HepG2 (cell line): ENCODE measurements around the gene OGT. TPM values are rescaled to one million over a fixed set of nuclear protein-coding genes. Genes with fewer than 3 reads are reported as not detected.

Source experiments
- ARNT2 ChIP-seq: sonication (generic); formaldehyde crosslinking; IDR thresholded peaks from 2 replicates; pipeline ENCODE4 v1.8.0; 2022; ENCODE audit warnings: mild to moderate bottlenecking, low read depth, missing genetic modification reagents, moderate library complexity
- ATRX ChIP-seq: sonication (generic); formaldehyde crosslinking; IDR thresholded peaks from 2 replicates; pipeline ENCODE4 v1.4.0; 2020; ENCODE audit warnings: missing genetic modification reagents, borderline replicate concordance
- CBX1 ChIP-seq: IDR thresholded peaks from one replicate; pipeline ENCODE4 v1.6.1; 2016; ENCODE audit warnings: antibody characterized with exemption, low read depth
- DRAP1 ChIP-seq: IDR thresholded peaks from 2 replicates; pipeline ENCODE4 v1.6.1; 2016; ENCODE audit warnings: missing genetic modification reagents, missing compliant biosample characterization
- HDAC1 ChIP-seq: sonication (generic); formaldehyde crosslinking; IDR thresholded peaks from 2 replicates; pipeline ENCODE4 v1.5.1; 2020; ENCODE audit warnings: mild to moderate bottlenecking, missing genetic modification reagents
- KDM3A ChIP-seq: IDR thresholded peaks from 2 replicates; pipeline ENCODE4 v1.6.1; 2018; ENCODE audit warnings: low read depth, missing compliant biosample characterization
- MYNN ChIP-seq: sonication (generic); formaldehyde crosslinking; IDR thresholded peaks from 2 replicates; pipeline ENCODE4 v1.4.0; 2020; ENCODE audit warnings: mild to moderate bottlenecking, low read depth, missing genetic modification reagents
- MYPOP ChIP-seq: sonication (generic); formaldehyde crosslinking; IDR thresholded peaks from 2 replicates; pipeline ENCODE4 v1.8.1; 2023; ENCODE audit warnings: mild to moderate bottlenecking, moderate library complexity, missing genetic modification reagents
- POLR2AphosphoS5 ChIP-seq: IDR thresholded peaks from 2 replicates; pipeline ENCODE4 v1.6.1; 2012; ENCODE audit warnings: low read depth, low read length
- SALL2 ChIP-seq: sonication (generic); formaldehyde crosslinking; IDR thresholded peaks from 2 replicates; pipeline ENCODE4 v1.8.1; 2023; ENCODE audit warnings: mild to moderate bottlenecking, missing genetic modification reagents, inconsistent platforms
- XBP1 ChIP-seq: sonication (generic); formaldehyde crosslinking; IDR thresholded peaks from 2 replicates; pipeline ENCODE4 v1.5.0; 2020; ENCODE audit warnings: missing genetic modification reagents
- YEATS4 ChIP-seq: sonication (generic); formaldehyde crosslinking; IDR thresholded peaks from 2 replicates; pipeline ENCODE4 v1.4.0; 2020; ENCODE audit warnings: missing genetic modification reagents, borderline replicate concordance
- ZNF350 ChIP-seq: sonication (generic); formaldehyde crosslinking; IDR thresholded peaks from 2 replicates; pipeline ENCODE4 v1.4.0; 2020; ENCODE audit warnings: mild to moderate bottlenecking, low read depth, missing genetic modification reagents, borderline replicate concordance
- ZNF589 ChIP-seq: sonication (generic); formaldehyde crosslinking; conservative IDR thresholded peaks from 2 replicates; pipeline ENCODE4 v1.8.0; 2022; ENCODE audit warnings: mild to moderate bottlenecking, moderate library complexity, missing genetic modification reagents
- ZNF607 ChIP-seq: sonication (generic); formaldehyde crosslinking; IDR thresholded peaks from 2 replicates; pipeline ENCODE4 v1.5.1; 2020; ENCODE audit warnings: missing genetic modification reagents, mild to moderate bottlenecking, borderline replicate concordance
- ZNF772 ChIP-seq: sonication (generic); formaldehyde crosslinking; IDR thresholded peaks from 2 replicates; pipeline ENCODE4 v1.5.0; 2020; ENCODE audit warnings: mild to moderate bottlenecking, missing genetic modification reagents
- polyA plus RNA-seq, 8 experiments: library from polyadenylated mRNA; depleted of rRNA in 3 of 8; stranded (reverse) in 7 of 8; unstranded in 1 of 8; fragments of >200 nt; fragmentation: Illumina TruSeq in 4 of 8; extraction: Trizol in 4 of 8; gene quantifications; 2 replicates each; pipeline versions ENCODE4 v1.2.1 to v1.2.3, GENCODE V29; 2011 to 2016; ENCODE audit warnings: low read depth in 4 of 8, missing spikeins in 1 of 8, mixed read lengths in 1 of 8; ENCODE audit not compliant: insufficient read depth in 1 of 8
- total RNA-seq, 5 experiments: library from RNA; depleted of rRNA; stranded (reverse); fragments of >200 nt; fragmentation: Illumina TruSeq; extraction: Trizol; gene quantifications; 2 replicates each; pipeline ENCODE4 v1.2.3, GENCODE V29; 2016; ENCODE audit warnings: low read depth in 1 of 5
- TF ChIP-seq, protein P1 (sequence below): sonication (generic); formaldehyde crosslinking; IDR thresholded peaks from 2 replicates; pipeline ENCODE4 v1.4.0; 2020; ENCODE audit warnings: mild to moderate bottlenecking, low read depth, missing genetic modification reagents
- TF ChIP-seq, protein P2 (sequence below): sonication (generic); formaldehyde crosslinking; conservative IDR thresholded peaks from 2 replicates; pipeline ENCODE4 v1.8.0; 2022; ENCODE audit warnings: mild to moderate bottlenecking, moderate library complexity, missing genetic modification reagents
- TF ChIP-seq, protein P3 (sequence below): sonication (generic); formaldehyde crosslinking; IDR thresholded peaks from 2 replicates; pipeline ENCODE4 v1.8.1; 2023; ENCODE audit warnings: missing genetic modification reagents, mild to moderate bottlenecking, borderline replicate concordance
- TF ChIP-seq, protein P4 (sequence below): IDR thresholded peaks from 2 replicates; pipeline ENCODE4 v1.4.0; 2020; ENCODE audit warnings: mild to moderate bottlenecking, missing genetic modification reagents

The OGT gene
- total and polyA plus RNA-seq, 2 of the 13 experiments (the other 11 are each of a cell fraction or from before 2014, with no cell fraction given) = 71.7 to 463 TPM

GRCh38 chrX:71532753-71533425 is at the start of gene OGT (continued):
- TF ChIP-seq ZNF350 (CRISPR knock-in tag) (peak; percentile 84; the same call in 1 of the 2 replicates), HDAC1 (CRISPR knock-in tag) (peak; percentile 76; the same call in 1 of the 2 replicates), KDM3A (CRISPR knock-in tag) (0 out of 2 replicates have a peak, but pooled peaks have one; percentile 51), POLR2AphosphoS5 (peak; percentile 90), ATRX (CRISPR knock-in tag) (no peak), DRAP1 (CRISPR knock-in tag) (peak; percentile 86), SALL2 (CRISPR knock-in tag) (no peak), MYPOP (peak; percentile 51; the same call in 1 of the 2 replicates), ZNF607 (CRISPR knock-in tag) (0 out of 2 replicates have a peak, but pooled peaks have one; percentile 39), ZNF772 (CRISPR knock-in tag) (peak; percentile 74), MYNN (CRISPR knock-in tag) (no peak), ZNF589 (CRISPR knock-in tag) (no peak), ARNT2 (CRISPR knock-in tag) (no peak), CBX1 (peak; percentile 66), XBP1 (CRISPR knock-in tag) (no peak), YEATS4 (CRISPR knock-in tag) (peak; percentile 92)
- TF ChIP-seq, protein P1, sequence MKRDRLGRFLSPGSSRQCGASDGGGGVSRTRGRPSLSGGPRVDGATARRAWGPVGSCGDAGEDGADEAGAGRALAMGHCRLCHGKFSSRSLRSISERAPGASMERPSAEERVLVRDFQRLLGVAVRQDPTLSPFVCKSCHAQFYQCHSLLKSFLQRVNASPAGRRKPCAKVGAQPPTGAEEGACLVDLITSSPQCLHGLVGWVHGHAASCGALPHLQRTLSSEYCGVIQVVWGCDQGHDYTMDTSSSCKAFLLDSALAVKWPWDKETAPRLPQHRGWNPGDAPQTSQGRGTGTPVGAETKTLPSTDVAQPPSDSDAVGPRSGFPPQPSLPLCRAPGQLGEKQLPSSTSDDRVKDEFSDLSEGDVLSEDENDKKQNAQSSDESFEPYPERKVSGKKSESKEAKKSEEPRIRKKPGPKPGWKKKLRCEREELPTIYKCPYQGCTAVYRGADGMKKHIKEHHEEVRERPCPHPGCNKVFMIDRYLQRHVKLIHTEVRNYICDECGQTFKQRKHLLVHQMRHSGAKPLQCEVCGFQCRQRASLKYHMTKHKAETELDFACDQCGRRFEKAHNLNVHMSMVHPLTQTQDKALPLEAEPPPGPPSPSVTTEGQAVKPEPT (CRISPR knock-in tag) = peak; percentile 64; the same call in 1 of the 2 replicates
- TF ChIP-seq, protein P2, sequence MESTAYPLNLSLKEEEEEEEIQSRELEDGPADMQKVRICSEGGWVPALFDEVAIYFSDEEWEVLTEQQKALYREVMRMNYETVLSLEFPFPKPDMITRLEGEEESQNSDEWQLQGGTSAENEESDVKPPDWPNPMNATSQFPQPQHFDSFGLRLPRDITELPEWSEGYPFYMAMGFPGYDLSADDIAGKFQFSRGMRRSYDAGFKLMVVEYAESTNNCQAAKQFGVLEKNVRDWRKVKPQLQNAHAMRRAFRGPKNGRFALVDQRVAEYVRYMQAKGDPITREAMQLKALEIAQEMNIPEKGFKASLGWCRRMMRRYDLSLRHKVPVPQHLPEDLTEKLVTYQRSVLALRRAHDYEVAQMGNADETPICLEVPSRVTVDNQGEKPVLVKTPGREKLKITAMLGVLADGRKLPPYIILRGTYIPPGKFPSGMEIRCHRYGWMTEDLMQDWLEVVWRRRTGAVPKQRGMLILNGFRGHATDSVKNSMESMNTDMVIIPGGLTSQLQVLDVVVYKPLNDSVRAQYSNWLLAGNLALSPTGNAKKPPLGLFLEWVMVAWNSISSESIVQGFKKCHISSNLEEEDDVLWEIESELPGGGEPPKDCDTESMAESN (CRISPR knock-in tag) = 0 out of 2 replicates have a peak, but pooled peaks have one; percentile 40
- TF ChIP-seq, protein P3, sequence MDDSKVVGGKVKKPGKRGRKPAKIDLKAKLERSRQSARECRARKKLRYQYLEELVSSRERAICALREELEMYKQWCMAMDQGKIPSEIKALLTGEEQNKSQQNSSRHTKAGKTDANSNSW (CRISPR knock-in tag) = no peak
- TF ChIP-seq, protein P4, sequence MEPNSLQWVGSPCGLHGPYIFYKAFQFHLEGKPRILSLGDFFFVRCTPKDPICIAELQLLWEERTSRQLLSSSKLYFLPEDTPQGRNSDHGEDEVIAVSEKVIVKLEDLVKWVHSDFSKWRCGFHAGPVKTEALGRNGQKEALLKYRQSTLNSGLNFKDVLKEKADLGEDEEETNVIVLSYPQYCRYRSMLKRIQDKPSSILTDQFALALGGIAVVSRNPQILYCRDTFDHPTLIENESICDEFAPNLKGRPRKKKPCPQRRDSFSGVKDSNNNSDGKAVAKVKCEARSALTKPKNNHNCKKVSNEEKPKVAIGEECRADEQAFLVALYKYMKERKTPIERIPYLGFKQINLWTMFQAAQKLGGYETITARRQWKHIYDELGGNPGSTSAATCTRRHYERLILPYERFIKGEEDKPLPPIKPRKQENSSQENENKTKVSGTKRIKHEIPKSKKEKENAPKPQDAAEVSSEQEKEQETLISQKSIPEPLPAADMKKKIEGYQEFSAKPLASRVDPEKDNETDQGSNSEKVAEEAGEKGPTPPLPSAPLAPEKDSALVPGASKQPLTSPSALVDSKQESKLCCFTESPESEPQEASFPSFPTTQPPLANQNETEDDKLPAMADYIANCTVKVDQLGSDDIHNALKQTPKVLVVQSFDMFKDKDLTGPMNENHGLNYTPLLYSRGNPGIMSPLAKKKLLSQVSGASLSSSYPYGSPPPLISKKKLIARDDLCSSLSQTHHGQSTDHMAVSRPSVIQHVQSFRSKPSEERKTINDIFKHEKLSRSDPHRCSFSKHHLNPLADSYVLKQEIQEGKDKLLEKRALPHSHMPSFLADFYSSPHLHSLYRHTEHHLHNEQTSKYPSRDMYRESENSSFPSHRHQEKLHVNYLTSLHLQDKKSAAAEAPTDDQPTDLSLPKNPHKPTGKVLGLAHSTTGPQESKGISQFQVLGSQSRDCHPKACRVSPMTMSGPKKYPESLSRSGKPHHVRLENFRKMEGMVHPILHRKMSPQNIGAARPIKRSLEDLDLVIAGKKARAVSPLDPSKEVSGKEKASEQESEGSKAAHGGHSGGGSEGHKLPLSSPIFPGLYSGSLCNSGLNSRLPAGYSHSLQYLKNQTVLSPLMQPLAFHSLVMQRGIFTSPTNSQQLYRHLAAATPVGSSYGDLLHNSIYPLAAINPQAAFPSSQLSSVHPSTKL (CRISPR knock-in tag) = peak; percentile 59
